Measurements from ENCODE around the gene WDR26.

WDR26 gene

GRCh38 chr1:224339442-224340033, 95.1 kb downstream of the WDR26 start:
- DNase-seq: no peak

GRCh38 chr1:224338150-224338838, 96.3 kb downstream of the WDR26 start:
- no peak for DNase-seq
